Sigmoid colon (tissue), 7 donors: ENCODE data around the gene ELP4. TPM values are rescaled to one million over a fixed set of nuclear protein-coding genes. Genes with fewer than 3 reads are reported as not detected.

ENCODE experiments used
- DNase-seq: peaks from one replicate; pipeline ENCODE4 v3.0.0-alpha.2; 2019
- H3K27ac ChIP-seq, 4 donors: fragments of 200-600 bp; sonication (generic); one replicate each; pipeline ENCODE4 v1.5.1; 2016 to 2019; ENCODE audit warnings: mild to moderate bottlenecking in 1 of 4
- H3K27me3 ChIP-seq, 3 donors: fragments of 200-600 bp; sonication (generic); one replicate each; pipeline ENCODE4 v1.5.1; 2019; ENCODE audit warnings: mild to moderate bottlenecking in 1 of 3
- H3K36me3 ChIP-seq, 4 donors: fragments of 200-600 bp; sonication (generic); one replicate each; pipeline ENCODE4 v1.5.1; 2016 to 2019
- H3K4me1 ChIP-seq, 4 donors: fragments of 200-600 bp; sonication (generic); one replicate each; pipeline ENCODE4 v1.5.1; 2017 to 2019
- H3K4me3 ChIP-seq, 4 donors: fragments of 200-600 bp; sonication (generic); one replicate each; pipeline ENCODE4 v1.5.1; 2017 to 2019; ENCODE audit warnings: mild to moderate bottlenecking in 2 of 4, moderate library complexity in 1 of 4
- H3K9me3 ChIP-seq, 4 donors: fragments of 200-600 bp in 3 of 4; sonication (generic) in 3 of 4; one replicate each; pipeline versions ENCODE4 v1.5.1 to v1.6.1; 2013 to 2019
- CTCF ChIP-seq, 4 experiments: fragments of 450-650 bp in 3 of 4; fragments of 200-600 bp in 1 of 4; IDR thresholded peaks; one replicate each; pipeline ENCODE4 v1.5.1; 2016 to 2019; ENCODE audit warnings: antibody characterized with exemption in 4 of 4, mild to moderate bottlenecking in 3 of 4, moderate library complexity in 2 of 4
- EP300 ChIP-seq, 4 donors: sonication (generic); formaldehyde crosslinking; IDR thresholded peaks; one replicate each; pipeline ENCODE4 v1.6.1; 2017; ENCODE audit warnings: antibody characterized with exemption in 4 of 4
- POLR2A ChIP-seq, 2 donors: fragments of 450-650 bp; IDR thresholded peaks; one replicate each; pipeline ENCODE4 v1.6.1; 2016; ENCODE audit warnings: antibody characterized with exemption in 2 of 2, mild to moderate bottlenecking in 2 of 2, moderate library complexity in 2 of 2
- POLR2AphosphoS5 ChIP-seq, 4 donors: sonication (generic); formaldehyde crosslinking; IDR thresholded peaks; one replicate each; pipeline ENCODE4 v1.6.1; 2017; ENCODE audit warnings: antibody characterized with exemption in 4 of 4
- WGBS, 2 donors: extraction: QIAGEN DNeasy Blood & Tissue Kit; methylation state at CpG; one replicate each; pipeline ENCODE4 v1.1.7; 2013; 5-methylcytosine and 5-hydroxymethylcytosine counted together
- intact Hi-C: fragments of 100-400 bp; cut with DNase I; formaldehyde crosslinking; loops from one replicate; pipeline ENCODE4 v1.15.1; 2023
- polyA plus RNA-seq, 3 donors: library from polyadenylated mRNA; stranded (reverse); fragments of 200-250 nt; gene quantifications; one replicate each; pipeline ENCODE4 v1.2.3, GENCODE V29; 2013
- total RNA-seq, 4 donors: library from RNA; depleted of rRNA; stranded (reverse); fragments of >200 nt; gene quantifications; one replicate each; pipeline ENCODE4 v1.1.0, GENCODE V29; 2016
- donor health status: healthy with polysubstance abuse.
- donor health status: Bipolar disorder and iron deficiency.
- donor health status: healthy.

The ELP4 gene, protein sequence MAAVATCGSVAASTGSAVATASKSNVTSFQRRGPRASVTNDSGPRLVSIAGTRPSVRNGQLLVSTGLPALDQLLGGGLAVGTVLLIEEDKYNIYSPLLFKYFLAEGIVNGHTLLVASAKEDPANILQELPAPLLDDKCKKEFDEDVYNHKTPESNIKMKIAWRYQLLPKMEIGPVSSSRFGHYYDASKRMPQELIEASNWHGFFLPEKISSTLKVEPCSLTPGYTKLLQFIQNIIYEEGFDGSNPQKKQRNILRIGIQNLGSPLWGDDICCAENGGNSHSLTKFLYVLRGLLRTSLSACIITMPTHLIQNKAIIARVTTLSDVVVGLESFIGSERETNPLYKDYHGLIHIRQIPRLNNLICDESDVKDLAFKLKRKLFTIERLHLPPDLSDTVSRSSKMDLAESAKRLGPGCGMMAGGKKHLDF
- total RNA-seq (10 to 100 TPM; 18.5 to 32.7 (median 25.9) TPM), polyA plus RNA-seq (10 to 100 TPM in 1 of 3 donors, 1 to 10 TPM in 2; 9.0 to 14.4 (median 9.9) TPM)

GRCh38 chr11:31509429-31510345, at the start of gene ELP4, which contains the start of gene IMMP1L:
Gene ELP4, plus strand, starts transcription at chr11:31509767. Its CDS starts 18 bp downstream, at chr11:31509785.
Gene IMMP1L, minus strand, starts transcription at chr11:31509622. Its CDS starts 46,346 bp downstream, at chr11:31463276.
- Histone ChIP-seq H3K27me3 (no peaks in the 10 kb centered on the region), H3K4me3 (peak within 1 kb of the TSS; percentile 81 to 90 (median 84)), H3K27ac (peak within 1 kb of the TSS; percentile 83 to 85 (median 84)), H3K9me3 (no peaks in the 10 kb centered on the region), H3K4me1 (peaks cover 0 to 24% (median 16%) of the 10 kb centered on the region in 4 donors), H3K36me3 (no peaks in the 10 kb centered on the region)
- WGBS, 2 donors = 0% methylated on average over 47 of the region's 47 CpGs
- intact Hi-C loops = loop anchor here (5.0 to 10.0 kb wide), 2 partner anchors 137 to 1185 kb away; partner anchors contain the start of gene ARL14EP
- TF ChIP-seq POLR2AphosphoS5 (IDR thresholded peaks at IDR 0.05) (peak; percentile 55 to 70 (median 63)), EP300 (IDR thresholded peaks at IDR 0.05) (no peak), POLR2A (IDR thresholded peaks at IDR 0.05) (peak in 1 of 2 donors; percentile 52), CTCF (IDR thresholded peaks at IDR 0.05) (no peak)
- peak; percentile 98 for DNase-seq

DNA sequence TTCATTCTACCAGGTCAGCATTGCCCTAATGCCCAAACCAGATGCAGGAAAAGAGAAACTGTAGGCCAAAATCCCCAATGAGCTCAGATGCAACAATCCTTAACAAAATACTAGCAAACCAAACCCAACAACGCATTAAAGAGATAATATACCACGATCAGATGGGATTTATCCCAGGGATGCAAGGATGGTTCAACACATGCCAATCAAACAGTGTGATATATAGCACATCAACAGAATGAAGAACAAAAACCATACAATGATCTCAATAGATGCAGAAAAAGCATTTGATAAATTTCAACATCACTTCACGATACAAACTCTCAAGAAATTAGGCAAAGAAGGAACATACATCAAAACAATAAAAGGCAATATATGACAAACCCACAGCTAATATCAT, 45.1 kb upstream of the ELP4 start:
- H3K4me3 ChIP-seq = no peak overlapping the region
- intact Hi-C loops = no loop called here
- TF ChIP-seq POLR2A (IDR thresholded peaks at IDR 0.05) (no peak), POLR2AphosphoS5 (IDR thresholded peaks at IDR 0.05) (no peak), EP300 (IDR thresholded peaks at IDR 0.05) (no peak), CTCF (IDR thresholded peaks at IDR 0.05) (no peak)
- DNase-seq = no peak
- 97 to 99% methylated on average over 3 of the region's 3 CpGs for WGBS, 2 donors
- H3K4me1 ChIP-seq = no peaks in the 10 kb centered on the region
- no peaks in the 10 kb centered on the region for H3K27me3 ChIP-seq
- peaks cover 0 to 2% (median 0%) of the 10 kb centered on the region in 4 donors for H3K9me3 ChIP-seq
- no peaks in the 10 kb centered on the region for H3K36me3 ChIP-seq
- no peak overlapping the region for H3K27ac ChIP-seq

GRCh38 chr11:31474083-31474482, 35.5 kb upstream of the ELP4 start:
- Histone ChIP-seq H3K9me3 (no peaks in the 10 kb centered on the region), H3K36me3 (no peaks in the 10 kb centered on the region), H3K27me3 (no peaks in the 10 kb centered on the region), H3K27ac (no peak overlapping the region), H3K4me1 (no peaks in the 10 kb centered on the region), H3K4me3 (no peak overlapping the region)
- intact Hi-C loops = no loop called here
- no peak for DNase-seq
- TF ChIP-seq EP300 (IDR thresholded peaks at IDR 0.05) (no peak), CTCF (IDR thresholded peaks at IDR 0.05) (no peak), POLR2AphosphoS5 (IDR thresholded peaks at IDR 0.05) (no peak), POLR2A (IDR thresholded peaks at IDR 0.05) (no peak)

- WGBS, 2 donors = 90 to 94% methylated on average over 6 of the region's 6 CpGs
- Histone ChIP-seq H3K27ac (no peak overlapping the region), H3K4me1 (no peaks in the 10 kb centered on the region), H3K27me3 (no peaks in the 10 kb centered on the region), H3K36me3 (no peaks in the 10 kb centered on the region), H3K9me3 (no peaks in the 10 kb centered on the region), H3K4me3 (no peak overlapping the region)
- no peak for DNase-seq
- intact Hi-C loops = no loop called here
- TF ChIP-seq POLR2AphosphoS5 (IDR thresholded peaks at IDR 0.05) = no peak
These were observed 31.9 kb upstream of the ELP4 start for GRCh38 chr11:31477528-31478222.
